H9 (cell line): ENCODE results near the gene ISYNA1. TPM values are rescaled to one million over a fixed set of nuclear protein-coding genes. Genes with fewer than 3 reads are reported as not detected.

Experiments used
- DNase-seq: peaks from one replicate; pipeline ENCODE4 v3.0.0-alpha.2; 2017
- H2AFZ ChIP-seq: one replicate; pipeline ENCODE4 v1.6.1; 2013; ENCODE audit warnings: mild to moderate bottlenecking, low read length, control low read depth, moderate library complexity
- H2AK5ac ChIP-seq: 2 replicates; pipeline ENCODE4 v1.6.1; 2013; ENCODE audit warnings: low read length, control low read depth, mixed read lengths; ENCODE audit not compliant: insufficient read length
- H2BK120ac ChIP-seq: one replicate; pipeline ENCODE4 v1.6.1; 2013; ENCODE audit warnings: low read depth, mild to moderate bottlenecking, low read length, control low read depth, inconsistent platforms; ENCODE audit not compliant: poor library complexity, severe bottlenecking
- H2BK12ac ChIP-seq: 2 replicates; pipeline ENCODE4 v1.6.1; 2013; ENCODE audit warnings: low read length, control low read depth, mixed read lengths, low read depth; ENCODE audit not compliant: insufficient read length
- H2BK15ac ChIP-seq: 2 replicates; pipeline ENCODE4 v1.6.1; 2013; ENCODE audit warnings: low read depth, low read length, control low read depth
- H2BK20ac ChIP-seq: one replicate; pipeline ENCODE4 v1.6.1; 2013; ENCODE audit warnings: low read depth, mild to moderate bottlenecking, low read length, control low read depth, inconsistent platforms; ENCODE audit not compliant: poor library complexity, severe bottlenecking
- H2BK5ac ChIP-seq: 2 replicates; pipeline ENCODE4 v1.6.1; 2013; ENCODE audit warnings: low read length, control low read depth, mixed read lengths; ENCODE audit not compliant: insufficient read length
- H3K14ac ChIP-seq: 2 replicates; pipeline ENCODE4 v1.6.1; 2013; ENCODE audit warnings: low read length, control low read depth; ENCODE audit not compliant: insufficient read depth
- H3K18ac ChIP-seq: 2 replicates; pipeline ENCODE4 v1.6.1; 2013; ENCODE audit warnings: low read depth, mild to moderate bottlenecking, mixed read lengths, low read length, control low read depth; ENCODE audit not compliant: insufficient read length
- H3K23ac ChIP-seq: 2 replicates; pipeline ENCODE4 v1.6.1; 2013; ENCODE audit warnings: low read length, control low read depth, mixed read lengths, low read depth; ENCODE audit not compliant: insufficient read length
- H3K23me2 ChIP-seq: 2 replicates; pipeline ENCODE4 v1.6.1; 2013; ENCODE audit warnings: low read depth, mild to moderate bottlenecking, mixed read lengths, low read length, control low read depth; ENCODE audit not compliant: insufficient read length, poor library complexity, severe bottlenecking
- H3K27ac ChIP-seq: 2 replicates; pipeline ENCODE4 v1.5.1; 2013; ENCODE audit warnings: low read length, control low read depth, mixed read lengths, low read depth; ENCODE audit not compliant: insufficient read length
- H3K27me3 ChIP-seq: 2 replicates; pipeline ENCODE4 v1.6.1; 2013; ENCODE audit warnings: low read length, control low read depth, inconsistent platforms; ENCODE audit not compliant: insufficient read depth
- H3K4ac ChIP-seq: 2 replicates; pipeline ENCODE4 v1.6.1; 2013; ENCODE audit warnings: low read depth, mild to moderate bottlenecking, control low read depth, inconsistent platforms, low read length, moderate library complexity
- H3K4me1 ChIP-seq: 2 replicates; pipeline ENCODE4 v1.6.1; 2013; ENCODE audit warnings: low read length, control low read depth, inconsistent platforms; ENCODE audit not compliant: insufficient read depth
- H3K4me2 ChIP-seq: 2 replicates; pipeline ENCODE4 v1.6.1; 2013; ENCODE audit warnings: low read length, control low read depth, mixed read lengths; ENCODE audit not compliant: insufficient read length, insufficient read depth
- H3K56ac ChIP-seq: 2 replicates; pipeline ENCODE4 v1.6.1; 2013; ENCODE audit warnings: low read depth, mild to moderate bottlenecking, mixed read lengths, low read length, control low read depth; ENCODE audit not compliant: insufficient read length
- H3K79me1 ChIP-seq: 2 replicates; pipeline ENCODE4 v1.6.1; 2013; ENCODE audit warnings: low read depth, mild to moderate bottlenecking, moderate library complexity, low read length, control low read depth, inconsistent platforms; ENCODE audit not compliant: insufficient read depth, poor library complexity, severe bottlenecking
- H3K79me2 ChIP-seq: 2 replicates; pipeline ENCODE4 v1.6.1; 2013; ENCODE audit warnings: low read length, control low read depth, inconsistent platforms; ENCODE audit not compliant: insufficient read depth
- H3K9ac ChIP-seq: 2 replicates; pipeline ENCODE4 v1.6.1; 2013; ENCODE audit warnings: low read length, control low read depth, mixed read lengths; ENCODE audit not compliant: insufficient read length; ENCODE audit errors: extremely low read depth
- H3K9me3 ChIP-seq: one replicate; pipeline ENCODE4 v1.6.1; 2013; ENCODE audit warnings: low read depth, low read length, inconsistent platforms; ENCODE audit not compliant: control insufficient read depth
- H3T11ph ChIP-seq: one replicate; pipeline ENCODE4 v1.6.1; 2013; ENCODE audit warnings: mild to moderate bottlenecking, low read length, control low read depth, inconsistent platforms
- H4K20me1 ChIP-seq: one replicate; pipeline ENCODE4 v1.6.1; 2013; ENCODE audit not compliant: control insufficient read depth, insufficient read length, insufficient read depth
- H4K5ac ChIP-seq: 2 replicates; pipeline ENCODE4 v1.6.1; 2013; ENCODE audit warnings: low read depth, mild to moderate bottlenecking, mixed read lengths, low read length, control low read depth; ENCODE audit not compliant: insufficient read length
- H4K8ac ChIP-seq: replicated peaks from 2 replicates; pipeline ENCODE4 v1.6.1; 2013; ENCODE audit warnings: low read length, control low read depth, mixed read lengths, low read depth; ENCODE audit not compliant: insufficient read length
- H4K91ac ChIP-seq: 2 replicates; pipeline ENCODE4 v1.6.1; 2013; ENCODE audit warnings: low read depth, mild to moderate bottlenecking, moderate library complexity, mixed read lengths, low read length, control low read depth; ENCODE audit not compliant: insufficient read length
- H3K27ac Mint-ChIP-seq, 3 experiments: 2 replicates in 2 of 3; 3 replicates in 1 of 3; pipeline ENCODE4 v1.8.0; 2020 to 2021; ENCODE audit warnings: mixed read lengths in 3 of 3, mild to moderate bottlenecking in 1 of 3, moderate library complexity in 1 of 3
- H3K27me3 Mint-ChIP-seq: 2 replicates; pipeline ENCODE4 v1.8.0; 2021; ENCODE audit warnings: low read depth, mild to moderate bottlenecking, moderate library complexity, mixed read lengths
- H3K36me3 Mint-ChIP-seq, 3 experiments: 2 replicates in 2 of 3; 3 replicates in 1 of 3; pipeline ENCODE4 v1.8.0; 2020 to 2021; ENCODE audit warnings: low read depth in 3 of 3, mixed read lengths in 3 of 3; ENCODE audit not compliant: insufficient read depth in 1 of 3
- H3K4me1 Mint-ChIP-seq, 2 experiments: 2 replicates each; pipeline ENCODE4 v1.8.0; 2020; ENCODE audit warnings: mixed read lengths in 2 of 2
- H3K4me3 Mint-ChIP-seq, 2 experiments: 2 replicates in 1 of 2; 3 replicates in 1 of 2; pipeline ENCODE4 v1.8.0; 2020 to 2021; ENCODE audit warnings: mild to moderate bottlenecking in 2 of 2, mixed read lengths in 2 of 2, moderate library complexity in 1 of 2
- H3K9me3 Mint-ChIP-seq, 2 experiments: 2 replicates in 1 of 2; 3 replicates in 1 of 2; pipeline ENCODE4 v1.8.0; 2020; ENCODE audit warnings: mild to moderate bottlenecking in 2 of 2, mixed read lengths in 2 of 2, moderate library complexity in 1 of 2
- WGBS: extraction: QIAGEN DNeasy Blood & Tissue Kit; methylation state at CpG from one replicate; pipeline ENCODE4 v1.1.7; 2013; ENCODE audit warnings: missing lambda C conversion rate, low lambda C conversion rate, mixed read lengths; ENCODE audit not compliant: insufficient read length; ENCODE audit errors: extremely low coverage; 5-methylcytosine and 5-hydroxymethylcytosine counted together
- total RNA-seq: library from RNA; stranded (reverse); gene quantifications from 2 replicates; pipeline ENCODE4 v1.2.1, GENCODE V29; 2021
- TF ChIP-seq, protein P1 (sequence below): fragments of 200-600 bp; sonication (generic); conservative IDR thresholded peaks from 3 replicates; pipeline ENCODE4 v1.8.0; 2021; ENCODE audit warnings: antibody characterized with exemption, mild to moderate bottlenecking

Gene ISYNA1
- total RNA-seq, 1 experiment from 2014 or later, result 241 TPM

- Histone ChIP-seq H4K8ac (no peak overlapping the region), H2AFZ (no peak overlapping the region), H3K4me2 (no peak overlapping the region), H3T11ph (no peak overlapping the region), H2BK120ac (no peak overlapping the region), H2AK5ac (no peak overlapping the region), H2BK15ac (no peak overlapping the region), H3K79me1 (no peaks in the 10 kb centered on the region), H4K20me1 (no peaks in the 10 kb centered on the region), H3K9me3 (no peaks in the 10 kb centered on the region), H3K4me1 (no peaks in the 10 kb centered on the region), H2BK12ac (no peak overlapping the region), H3K4ac (no peak overlapping the region), H3K23me2 (no peaks in the 10 kb centered on the region), H3K23ac (no peak overlapping the region), H4K5ac (no peak overlapping the region), H3K9ac (no peak overlapping the region), H2BK5ac (no peak overlapping the region), H3K56ac (no peak overlapping the region), H2BK20ac (no peak overlapping the region), H3K14ac (no peak overlapping the region), H4K91ac (no peak overlapping the region), H3K27me3 (no peaks in the 10 kb centered on the region), H3K79me2 (no peaks in the 10 kb centered on the region), H3K18ac (no peak overlapping the region), H3K27ac (no peak overlapping the region)
- Mint-ChIP-seq H3K36me3 (peaks cover 8 to 48% (median 43%) of the 10 kb centered on the region in 3 experiments; a peak in 6 of 7 replicates), H3K27me3 (no peaks in the 10 kb centered on the region; the same call in 1 of the 2 replicates), H3K27ac (no peak overlapping the region), H3K4me3 (no peak overlapping the region), H3K4me1 (peaks cover 0 to 2% of the 10 kb centered on the region in 2 experiments; a peak in 1 of 4 replicates), H3K9me3 (no peaks in the 10 kb centered on the region)
- no peak for DNase-seq
- no CpG with 5 or more reads among the region's 12 CpGs for WGBS
- TF ChIP-seq, protein P1, sequence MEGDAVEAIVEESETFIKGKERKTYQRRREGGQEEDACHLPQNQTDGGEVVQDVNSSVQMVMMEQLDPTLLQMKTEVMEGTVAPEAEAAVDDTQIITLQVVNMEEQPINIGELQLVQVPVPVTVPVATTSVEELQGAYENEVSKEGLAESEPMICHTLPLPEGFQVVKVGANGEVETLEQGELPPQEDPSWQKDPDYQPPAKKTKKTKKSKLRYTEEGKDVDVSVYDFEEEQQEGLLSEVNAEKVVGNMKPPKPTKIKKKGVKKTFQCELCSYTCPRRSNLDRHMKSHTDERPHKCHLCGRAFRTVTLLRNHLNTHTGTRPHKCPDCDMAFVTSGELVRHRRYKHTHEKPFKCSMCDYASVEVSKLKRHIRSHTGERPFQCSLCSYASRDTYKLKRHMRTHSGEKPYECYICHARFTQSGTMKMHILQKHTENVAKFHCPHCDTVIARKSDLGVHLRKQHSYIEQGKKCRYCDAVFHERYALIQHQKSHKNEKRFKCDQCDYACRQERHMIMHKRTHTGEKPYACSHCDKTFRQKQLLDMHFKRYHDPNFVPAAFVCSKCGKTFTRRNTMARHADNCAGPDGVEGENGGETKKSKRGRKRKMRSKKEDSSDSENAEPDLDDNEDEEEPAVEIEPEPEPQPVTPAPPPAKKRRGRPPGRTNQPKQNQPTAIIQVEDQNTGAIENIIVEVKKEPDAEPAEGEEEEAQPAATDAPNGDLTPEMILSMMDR, result no peak
Observed at GRCh38 chr19:18460900-18461299, 23.0 kb upstream of the ISYNA1 start.
